Colon (tissue), 2 donors: ENCODE results near the gene CPA4.
"Not testable (repeated sequence)": the region's sequence is repeated elsewhere in the genome, so short reads cannot be mapped to it uniquely, and the experiment has no call there.

Source experiments
- FAIRE-seq: peaks from 2 replicates; lab custom pipeline; 2012; peaks lifted over from hg19 to GRCh38; lab: Jason Lieb, UNC
- donor health status: control.
- donor health status: control.

The CPA4 gene

GRCh38 chr7:130302649-130303048 is 9.7 kb downstream of the CPA4 start:
- no peak for FAIRE-seq

- FAIRE-seq = no peak
Measured at GRCh38 chr7:130303127-130303526, 10.2 kb downstream of the CPA4 start.

- no peak for FAIRE-seq
Measured at GRCh38 chr7:130303551-130303950, 10.6 kb downstream of the CPA4 start.

- no peak for FAIRE-seq
Measured at GRCh38 chr7:130303982-130304381, 11.0 kb downstream of the CPA4 start.

GRCh38 chr7:130304878-130305277 is 11.9 kb downstream of the CPA4 start:
- no peak for FAIRE-seq

GRCh38 chr7:130305433-130306042 is 12.6 kb downstream of the CPA4 start:
- no peak for FAIRE-seq

- no peak for FAIRE-seq
Measured at GRCh38 chr7:130309986-130310385, 17.0 kb downstream of the CPA4 start.

GRCh38 chr7:130314305-130314704 is 21.3 kb downstream of the CPA4 start:
- FAIRE-seq = no peak

- FAIRE-seq = no peak
Measured at GRCh38 chr7:130319541-130319940, 26.6 kb downstream of the CPA4 start.

GRCh38 chr7:130321542-130322229 is 28.7 kb downstream of the CPA4 start:
- FAIRE-seq = not testable (repeated sequence)

- no peak for FAIRE-seq
Measured at GRCh38 chr7:130322615-130323014, 29.7 kb downstream of the CPA4 start.

GRCh38 chr7:130324306-130324943 is 31.5 kb downstream of the CPA4 start:
- no peak for FAIRE-seq

- FAIRE-seq = no peak
Measured at GRCh38 chr7:130329681-130330080, 36.7 kb downstream of the CPA4 start.

GRCh38 chr7:130332259-130333053 is 39.5 kb downstream of the CPA4 start:
- no peak for FAIRE-seq

GRCh38 chr7:130333832-130334231 is 40.9 kb downstream of the CPA4 start:
- FAIRE-seq = no peak

GRCh38 chr7:130334274-130334673 is 41.3 kb downstream of the CPA4 start:
- no peak for FAIRE-seq

GRCh38 chr7:130337410-130337971 is 44.5 kb downstream of the CPA4 start:
- FAIRE-seq = no peak

- FAIRE-seq = no peak
Measured at GRCh38 chr7:130338233-130338632, 45.3 kb downstream of the CPA4 start.

- no peak for FAIRE-seq
Measured at GRCh38 chr7:130341882-130342281, 48.9 kb downstream of the CPA4 start.

- FAIRE-seq = no peak
Measured at GRCh38 chr7:130342701-130343380, 49.9 kb downstream of the CPA4 start.

- FAIRE-seq = no peak
Measured at GRCh38 chr7:130344271-130344866, 51.4 kb downstream of the CPA4 start, which contains the start of gene CPA5. Gene CPA5 (plus strand): TSS chr7:130344816. CDS start chr7:130346486, 1,670 bp downstream.
